Gastroesophageal sphincter (tissue), 4 donors: ENCODE results near the gene SMARCA2. TPM values are rescaled to one million over a fixed set of nuclear protein-coding genes. Genes with fewer than 3 reads are reported as not detected.

Source experiments
- ATAC-seq: fragments of 150-250 bp; one replicate; pipeline ENCODE4 v1.9.1; 2016; ENCODE audit warnings: mild to moderate bottlenecking, moderate library complexity
- H3K27ac ChIP-seq, 4 donors: fragments of 200-600 bp; sonication (generic) in 3 of 4; 1 replicate in 3 of 4; 2 replicates in 1 of 4; pipeline ENCODE4 v1.5.1; 2016 to 2019
- H3K27me3 ChIP-seq: fragments of 200-600 bp; sonication (generic); one replicate; pipeline ENCODE4 v1.5.1; 2019
- H3K36me3 ChIP-seq, 2 donors: fragments of 200-600 bp; sonication (generic); one replicate each; pipeline ENCODE4 v1.5.1; 2019; ENCODE audit warnings: control low read depth in 1 of 2
- H3K4me1 ChIP-seq, 3 donors: fragments of 200-600 bp; sonication (generic); 1 replicate in 2 of 3; 2 replicates in 1 of 3; pipeline ENCODE4 v1.5.1; 2016 to 2019; ENCODE audit warnings: control low read depth in 2 of 3
- H3K4me3 ChIP-seq, 2 donors: fragments of 200-600 bp; sonication (generic); one replicate each; pipeline ENCODE4 v1.5.1; 2019; ENCODE audit warnings: mild to moderate bottlenecking in 1 of 2, moderate library complexity in 1 of 2
- H3K9me3 ChIP-seq, 3 donors: fragments of 200-600 bp; sonication (generic); one replicate each; pipeline ENCODE4 v1.5.1; 2017 to 2019; ENCODE audit warnings: control low read depth in 2 of 3
- CTCF ChIP-seq, 4 experiments: fragments of 200-600 bp in 2 of 4; fragments of 450-650 bp in 2 of 4; sonication (generic) in 1 of 4; IDR thresholded peaks; one replicate each; pipeline ENCODE4 v1.5.1; 2017 to 2019; ENCODE audit warnings: antibody characterized with exemption in 4 of 4, mild to moderate bottlenecking in 2 of 4, moderate library complexity in 2 of 4
- EP300 ChIP-seq: sonication (generic); formaldehyde crosslinking; IDR thresholded peaks from one replicate; pipeline ENCODE4 v1.6.1; 2017; ENCODE audit warnings: antibody characterized with exemption, mild to moderate bottlenecking
- POLR2A ChIP-seq, 2 donors: fragments of 450-650 bp; IDR thresholded peaks; one replicate each; pipeline ENCODE4 v1.6.1; 2017; ENCODE audit warnings: antibody characterized with exemption in 2 of 2, mild to moderate bottlenecking in 2 of 2, moderate library complexity in 1 of 2
- POLR2AphosphoS5 ChIP-seq: sonication (generic); formaldehyde crosslinking; IDR thresholded peaks from one replicate; pipeline ENCODE4 v1.6.1; 2017; ENCODE audit warnings: antibody characterized with exemption
- WGBS, 2 donors: methylation state at CpG; one replicate each; pipeline ENCODE4 v1.1.5; 2018; ENCODE audit warnings: low coverage in 1 of 2; 5-methylcytosine and 5-hydroxymethylcytosine counted together
- total RNA-seq, 4 donors: library from RNA; depleted of rRNA; stranded (reverse); fragments of >200 nt; gene quantifications; one replicate each; pipeline ENCODE4 v1.1.0, GENCODE V29; 2016

Gene SMARCA2
- total RNA-seq, 4 donors from 2014 or later = 90.5 to 133 (median 98.5) TPM

DNA sequence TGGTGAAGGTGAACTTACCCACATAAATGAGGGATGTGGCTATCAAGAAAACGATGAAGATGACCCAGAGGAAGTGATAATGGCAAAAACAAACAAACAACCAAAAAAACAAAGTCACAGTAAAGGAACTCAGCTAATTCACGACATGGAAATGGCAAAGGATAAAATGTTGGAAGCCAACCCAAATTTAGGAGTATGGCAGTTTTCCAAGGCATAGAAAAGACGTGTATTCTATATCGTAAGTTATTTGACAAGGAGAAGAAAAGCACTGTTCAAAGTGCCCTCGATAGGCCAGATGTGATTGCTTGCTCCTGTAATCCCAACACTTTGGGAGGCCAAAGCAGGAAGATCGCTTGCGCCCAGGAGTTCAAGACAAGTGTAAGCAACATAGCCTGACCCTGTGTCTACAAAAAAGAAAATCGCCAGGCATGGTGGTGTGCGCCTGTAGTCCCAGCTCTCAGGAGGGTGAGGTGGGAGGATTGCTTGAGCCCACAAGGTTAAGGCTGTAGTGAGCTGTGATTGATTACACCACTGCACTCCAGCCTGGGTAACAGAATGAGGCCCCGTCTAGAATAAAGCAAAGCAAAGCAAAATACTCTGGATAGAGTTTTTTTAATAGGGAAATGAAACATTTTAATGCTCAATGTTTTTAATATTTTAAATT is 138.0 kb downstream of the SMARCA2 start:
- Histone ChIP-seq H3K4me3 (no peak overlapping the region), H3K9me3 (no peaks in the 10 kb centered on the region), H3K4me1 (peaks cover 0 to 23% (median 7%) of the 10 kb centered on the region in 3 donors), H3K27me3 (no peaks in the 10 kb centered on the region), H3K36me3 (peaks cover 0 to 14% of the 10 kb centered on the region in 2 donors), H3K27ac (no peak overlapping the region)
- 44 to 65% methylated on average over 7 to 9 of the region's 10 CpGs for WGBS, 2 donors
- TF ChIP-seq CTCF (IDR thresholded peaks at IDR 0.05) = no peak
- no peak for TF ChIP-seq POLR2AphosphoS5
- no peak for TF ChIP-seq EP300
- no peak for TF ChIP-seq POLR2A (IDR thresholded peaks at IDR 0.05)
- no peak for ATAC-seq

GRCh38 chr9:2153630-2154217 is 138.6 kb downstream of the SMARCA2 start:
- H3K27ac ChIP-seq = no peak overlapping the region
- 16 to 23% methylated on average over 2 of the region's 2 CpGs for WGBS, 2 donors
- ATAC-seq = no peak
- H3K27me3 ChIP-seq = no peaks in the 10 kb centered on the region
- TF ChIP-seq CTCF (IDR thresholded peaks at IDR 0.05) = no peak
- no peak for TF ChIP-seq EP300
- TF ChIP-seq POLR2AphosphoS5 = no peak
- no peak for TF ChIP-seq POLR2A (IDR thresholded peaks at IDR 0.05)
- no peaks in the 10 kb centered on the region for H3K9me3 ChIP-seq
- peaks cover 0 to 14% of the 10 kb centered on the region in 2 donors for H3K36me3 ChIP-seq
- H3K4me1 ChIP-seq = peaks cover 0 to 23% (median 7%) of the 10 kb centered on the region in 3 donors
- no peak overlapping the region for H3K4me3 ChIP-seq

- no peak overlapping the region for H3K4me3 ChIP-seq
- peaks cover 0 to 7% of the 10 kb centered on the region in 2 donors for H3K36me3 ChIP-seq
- H3K27ac ChIP-seq = no peak overlapping the region
- no peak for ATAC-seq
- H3K27me3 ChIP-seq = no peaks in the 10 kb centered on the region
- no peaks in the 10 kb centered on the region for H3K9me3 ChIP-seq
- WGBS, 2 donors = 86 to 100% methylated on average over 2 to 3 of the region's 3 CpGs
- no peak for TF ChIP-seq POLR2A (IDR thresholded peaks at IDR 0.05)
- no peak for TF ChIP-seq POLR2AphosphoS5
- no peak for TF ChIP-seq EP300
- TF ChIP-seq CTCF (IDR thresholded peaks at IDR 0.05) = no peak
- peaks cover 0 to 23% (median 7%) of the 10 kb centered on the region in 3 donors for H3K4me1 ChIP-seq
Observed at GRCh38 chr9:2154731-2155130, 139.6 kb downstream of the SMARCA2 start.

GRCh38 chr9:2155966-2156365 is 140.8 kb downstream of the SMARCA2 start:
- ATAC-seq = no peak
- H3K9me3 ChIP-seq = no peaks in the 10 kb centered on the region
- H3K4me1 ChIP-seq = peaks cover 0 to 35% (median 7%) of the 10 kb centered on the region in 3 donors

More at GRCh38 chr9:2155966-2156365, 140.8 kb downstream of the SMARCA2 start:
- no peaks in the 10 kb centered on the region for H3K27me3 ChIP-seq
- TF ChIP-seq POLR2A (IDR thresholded peaks at IDR 0.05) (no peak), CTCF (IDR thresholded peaks at IDR 0.05) (no peak), EP300 (no peak), POLR2AphosphoS5 (no peak)
- WGBS, 2 donors = 70 to 77% methylated on average over 5 of the region's 5 CpGs
- H3K4me3 ChIP-seq = no peak overlapping the region
- H3K27ac ChIP-seq = no peak overlapping the region
- H3K36me3 ChIP-seq = no peaks in the 10 kb centered on the region
